ENCODE results near the gene CTDSPL.

- TF ChIP-seq CTCF (IDR thresholded peaks at IDR 0.05) (peak; percentile 37), EZH2 (IDR thresholded peaks at IDR 0.05) (no peak), EZH2phosphoT487 (IDR thresholded peaks at IDR 0.05) (no peak)
Measured at GRCh38 chr3:38001456-38002081, 139.9 kb downstream of the CTDSPL start.

Data from neural progenitor cell (in vitro differentiated cells).